Hepatocyte (in vitro differentiated cells): ENCODE measurements around the gene NOS1AP. TPM values are rescaled to one million over a fixed set of nuclear protein-coding genes. Genes with fewer than 3 reads are reported as not detected.

Source experiments
- DNase-seq: peaks from one replicate; pipeline ENCODE4 v3.0.0-alpha.2; 2016; ENCODE audit warnings: low spot score
- H2AFZ ChIP-seq: fragments of 200-600 bp; sonication (generic); 2 replicates; pipeline ENCODE4 v1.6.0; 2016; ENCODE audit warnings: antibody characterized with exemption, mild to moderate bottlenecking
- H3K27ac ChIP-seq: fragments of 200-600 bp; sonication (generic); 2 replicates; pipeline ENCODE4 v1.5.1; 2016; ENCODE audit warnings: mild to moderate bottlenecking
- H3K27me3 ChIP-seq: fragments of 200-600 bp; sonication (generic); 2 replicates; pipeline ENCODE4 v1.6.1; 2016
- H3K36me3 ChIP-seq: fragments of 200-600 bp; sonication (generic); replicated peaks from 2 replicates; pipeline ENCODE4 v1.5.1; 2016; ENCODE audit warnings: low read depth; ENCODE audit not compliant: insufficient read depth
- H3K4me1 ChIP-seq: fragments of 200-600 bp; sonication (generic); 2 replicates; pipeline ENCODE4 v1.5.1; 2016; ENCODE audit warnings: mild to moderate bottlenecking, moderate library complexity; ENCODE audit not compliant: insufficient read depth
- H3K4me2 ChIP-seq: fragments of 200-600 bp; sonication (generic); 2 replicates; pipeline ENCODE4 v1.6.0; 2016
- H3K4me3 ChIP-seq: fragments of 200-600 bp; sonication (generic); 2 replicates; pipeline ENCODE4 v1.5.1; 2016; ENCODE audit warnings: mild to moderate bottlenecking
- H3K79me2 ChIP-seq: fragments of 200-600 bp; sonication (generic); 2 replicates; pipeline ENCODE4 v1.6.0; 2017; ENCODE audit warnings: mild to moderate bottlenecking
- H3K9me2 ChIP-seq: fragments of 200-600 bp; sonication (generic); replicated peaks from 2 replicates; pipeline ENCODE4 v1.6.0; 2017; ENCODE audit warnings: mild to moderate bottlenecking; ENCODE audit not compliant: insufficient read depth
- H3K9me3 ChIP-seq: fragments of 200-600 bp; sonication (generic); 2 replicates; pipeline ENCODE4 v1.5.1; 2016; ENCODE audit warnings: low read depth, mild to moderate bottlenecking
- H4K20me1 ChIP-seq: fragments of 200-600 bp; sonication (generic); 2 replicates; pipeline ENCODE4 v1.6.0; 2016; ENCODE audit warnings: mild to moderate bottlenecking; ENCODE audit not compliant: insufficient read depth, poor library complexity, severe bottlenecking
- EZH2 ChIP-seq: fragments of 200-600 bp; sonication (generic); IDR thresholded peaks from 2 replicates; pipeline ENCODE4 v1.6.1; 2016; ENCODE audit warnings: antibody characterized with exemption, mild to moderate bottlenecking, borderline replicate concordance
- EZH2phosphoT487 ChIP-seq: fragments of 200-600 bp; sonication (generic); IDR thresholded peaks from one replicate; pipeline ENCODE4 v1.6.1; 2018; ENCODE audit warnings: antibody characterized with exemption, mild to moderate bottlenecking, low read depth, moderate library complexity; ENCODE audit not compliant: unreplicated experiment, severe bottlenecking
- WGBS: methylation state at CpG from one replicate; pipeline ENCODE4 v1.1.6; 2016; ENCODE audit warnings: low lambda C conversion rate; ENCODE audit errors: missing lambda C conversion rate; 5-methylcytosine and 5-hydroxymethylcytosine counted together
- polyA plus RNA-seq: library from polyadenylated mRNA; unstranded; fragments of >200 nt; fragmentation: Nextera tagmentation; extraction: Ambion mirVana; gene quantifications from 2 replicates; pipeline ENCODE4 v1.2.1, GENCODE V29; 2016
- total RNA-seq: library from RNA; depleted of rRNA; stranded (reverse); fragments of >200 nt; gene quantifications from 2 replicates; pipeline ENCODE4 v1.2.3, GENCODE V29; 2014
- TF ChIP-seq, protein P1 (sequence below): fragments of 200-600 bp; sonication (generic); IDR thresholded peaks from 2 replicates; pipeline ENCODE4 v1.5.1; 2016; ENCODE audit warnings: antibody characterized with exemption, mild to moderate bottlenecking; ENCODE audit not compliant: poor library complexity

NOS1AP gene
- total and polyA plus RNA-seq, 2 experiments from 2014 or later: 0.97 to 4.4 TPM

DNA sequence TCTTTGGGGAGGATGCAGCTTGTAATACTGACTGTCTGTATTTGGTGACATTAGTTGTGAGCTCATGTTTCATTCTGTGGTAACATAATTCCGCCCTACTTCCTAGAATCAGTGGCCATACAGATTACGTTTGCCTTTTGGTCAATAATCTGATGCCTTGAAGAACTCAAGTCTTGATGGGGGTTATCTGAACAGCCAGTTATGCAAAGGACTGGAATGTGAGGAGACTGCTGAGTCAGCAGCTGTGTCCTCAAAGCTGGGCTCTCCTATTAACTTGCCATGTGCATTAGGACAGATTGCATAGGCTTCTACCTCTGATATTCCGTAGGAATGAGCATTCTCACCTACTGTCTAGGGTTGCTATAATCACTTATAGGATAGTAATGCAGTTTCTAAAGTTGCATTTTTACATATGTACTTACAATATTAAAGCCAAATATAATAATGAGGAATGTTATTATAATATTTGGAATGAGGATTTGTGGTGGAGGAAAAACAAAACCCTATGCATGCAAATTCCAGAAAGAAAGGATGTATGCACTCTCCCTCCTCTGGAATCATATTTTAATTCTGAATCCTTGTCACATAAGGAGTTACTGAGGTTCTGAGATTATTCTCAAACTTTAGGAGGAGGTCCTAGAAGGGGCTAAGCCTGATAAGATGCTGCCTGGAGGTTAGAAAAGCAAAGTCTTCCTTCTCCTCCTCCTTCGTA lies 116.0 kb downstream of the NOS1AP start:
- Histone ChIP-seq H3K27ac (no peak overlapping the region), H2AFZ (no peak overlapping the region), H3K9me3 (no peaks in the 10 kb centered on the region), H3K27me3 (no peaks in the 10 kb centered on the region), H3K4me2 (no peak overlapping the region), H3K36me3 (no peaks in the 10 kb centered on the region), H3K9me2 (no peaks in the 10 kb centered on the region), H3K4me3 (no peak overlapping the region), H4K20me1 (no peaks in the 10 kb centered on the region), H3K4me1 (no peaks in the 10 kb centered on the region), H3K79me2 (peaks cover 3% of the 10 kb centered on the region)
- peak; percentile 37 for DNase-seq
- TF ChIP-seq EZH2phosphoT487 (no peak), EZH2 (no peak)
- WGBS: 53% methylated on average over 4 of the region's 4 CpGs

DNA sequence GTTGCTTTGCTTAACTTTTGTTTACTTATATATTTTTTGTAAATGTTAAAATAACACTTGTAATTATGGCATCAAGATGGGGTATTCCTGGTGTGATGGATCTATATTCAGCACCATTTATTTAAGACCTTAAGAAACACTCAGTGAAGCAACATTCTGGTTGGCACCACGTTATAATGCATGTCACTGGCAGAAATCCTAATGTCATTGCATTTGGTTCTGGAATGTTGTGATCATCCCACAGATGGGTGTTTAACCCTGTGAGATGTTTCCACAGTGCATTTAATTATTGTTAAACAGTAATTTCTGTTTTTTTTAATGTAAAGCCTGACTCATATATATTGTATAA lies 116.5 kb downstream of the NOS1AP start:
- H3K79me2 ChIP-seq: peaks cover 3% of the 10 kb centered on the region
- WGBS: 49% methylated on average over 1 of the region's 1 CpG
- H4K20me1 ChIP-seq: no peaks in the 10 kb centered on the region
- H3K36me3 ChIP-seq: no peaks in the 10 kb centered on the region
- H3K4me2 ChIP-seq: no peak overlapping the region
- no peak overlapping the region for H3K4me3 ChIP-seq
- no peaks in the 10 kb centered on the region for H3K27me3 ChIP-seq
- no peaks in the 10 kb centered on the region for H3K9me2 ChIP-seq
- H2AFZ ChIP-seq: no peak overlapping the region
- no peak overlapping the region for H3K27ac ChIP-seq
- peaks cover 2% of the 10 kb centered on the region for H3K4me1 ChIP-seq
- no peak for TF ChIP-seq EZH2
- no peak for TF ChIP-seq EZH2phosphoT487
- TF ChIP-seq, protein P1, sequence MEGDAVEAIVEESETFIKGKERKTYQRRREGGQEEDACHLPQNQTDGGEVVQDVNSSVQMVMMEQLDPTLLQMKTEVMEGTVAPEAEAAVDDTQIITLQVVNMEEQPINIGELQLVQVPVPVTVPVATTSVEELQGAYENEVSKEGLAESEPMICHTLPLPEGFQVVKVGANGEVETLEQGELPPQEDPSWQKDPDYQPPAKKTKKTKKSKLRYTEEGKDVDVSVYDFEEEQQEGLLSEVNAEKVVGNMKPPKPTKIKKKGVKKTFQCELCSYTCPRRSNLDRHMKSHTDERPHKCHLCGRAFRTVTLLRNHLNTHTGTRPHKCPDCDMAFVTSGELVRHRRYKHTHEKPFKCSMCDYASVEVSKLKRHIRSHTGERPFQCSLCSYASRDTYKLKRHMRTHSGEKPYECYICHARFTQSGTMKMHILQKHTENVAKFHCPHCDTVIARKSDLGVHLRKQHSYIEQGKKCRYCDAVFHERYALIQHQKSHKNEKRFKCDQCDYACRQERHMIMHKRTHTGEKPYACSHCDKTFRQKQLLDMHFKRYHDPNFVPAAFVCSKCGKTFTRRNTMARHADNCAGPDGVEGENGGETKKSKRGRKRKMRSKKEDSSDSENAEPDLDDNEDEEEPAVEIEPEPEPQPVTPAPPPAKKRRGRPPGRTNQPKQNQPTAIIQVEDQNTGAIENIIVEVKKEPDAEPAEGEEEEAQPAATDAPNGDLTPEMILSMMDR: no peak
- H3K9me3 ChIP-seq: no peaks in the 10 kb centered on the region
- DNase-seq: no peak

DNA sequence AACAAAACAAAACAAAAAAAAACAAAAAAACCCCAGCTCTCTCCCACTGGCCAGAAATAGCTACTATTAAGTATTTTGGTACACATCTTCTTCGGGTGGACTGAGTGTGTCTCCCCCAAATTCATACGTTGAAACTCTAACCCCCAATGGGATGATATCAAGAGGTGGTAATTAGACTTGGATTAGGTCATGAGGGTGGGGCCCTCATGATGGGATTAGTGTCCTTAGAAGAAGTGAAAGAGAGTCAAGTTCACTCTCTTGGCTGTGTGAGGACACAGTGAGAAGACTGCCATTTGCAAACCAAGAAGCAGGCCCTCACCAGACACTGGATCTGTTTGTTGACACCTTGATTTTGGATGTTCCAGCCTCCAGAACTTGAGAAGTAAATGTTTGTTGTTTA lies 116.9 kb downstream of the NOS1AP start:
- H3K4me1 ChIP-seq: peaks cover 6% of the 10 kb centered on the region
- no peak for DNase-seq
- H3K79me2 ChIP-seq: no peaks in the 10 kb centered on the region
- H4K20me1 ChIP-seq: no peaks in the 10 kb centered on the region
- H3K27me3 ChIP-seq: no peaks in the 10 kb centered on the region
- no peaks in the 10 kb centered on the region for H3K9me2 ChIP-seq
- H3K4me3 ChIP-seq: no peak overlapping the region
- TF ChIP-seq, protein P1: no peak
- TF ChIP-seq EZH2 (no peak), EZH2phosphoT487 (no peak)
- no peak overlapping the region for H3K4me2 ChIP-seq
- 59% methylated on average over 2 of the region's 2 CpGs for WGBS
- no peak overlapping the region for H2AFZ ChIP-seq
- no peaks in the 10 kb centered on the region for H3K9me3 ChIP-seq
- no peak overlapping the region for H3K27ac ChIP-seq
- no peaks in the 10 kb centered on the region for H3K36me3 ChIP-seq

DNA sequence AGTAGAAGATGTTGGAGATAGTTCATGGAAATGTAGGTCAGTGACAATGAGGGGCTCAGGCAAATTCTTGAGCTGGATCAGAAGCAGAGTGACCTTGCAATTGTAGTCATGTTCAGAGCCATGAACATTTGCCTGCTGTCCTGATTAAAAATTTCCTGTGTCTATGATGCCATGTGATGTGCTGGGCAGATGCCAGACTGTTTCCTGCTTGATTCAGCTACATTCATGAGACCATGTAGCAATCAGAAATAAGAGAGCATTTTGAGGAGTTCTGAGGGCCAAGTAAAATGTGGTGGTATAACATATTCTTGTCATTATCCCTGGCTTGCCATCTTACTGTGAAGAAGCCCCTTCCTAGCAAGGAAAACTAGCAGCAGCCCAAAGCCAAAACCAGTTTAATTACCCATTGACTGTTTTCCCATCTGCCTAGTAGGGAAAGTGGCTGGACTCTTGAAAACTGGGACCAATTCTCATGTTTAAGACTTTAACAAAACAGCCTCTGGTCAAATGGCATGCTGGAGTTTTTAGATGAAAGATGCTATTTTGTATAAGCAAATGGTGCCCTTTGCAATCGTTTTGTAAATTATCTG lies 118.3 kb downstream of the NOS1AP start:
- Histone ChIP-seq H3K79me2 (no peaks in the 10 kb centered on the region), H3K9me2 (no peaks in the 10 kb centered on the region), H3K27me3 (no peaks in the 10 kb centered on the region), H3K4me1 (peaks cover 19% of the 10 kb centered on the region), H3K27ac (no peak overlapping the region), H3K9me3 (no peaks in the 10 kb centered on the region), H3K4me3 (no peak overlapping the region), H2AFZ (no peak overlapping the region), H4K20me1 (no peaks in the 10 kb centered on the region), H3K36me3 (no peaks in the 10 kb centered on the region), H3K4me2 (no peak overlapping the region)
- WGBS: 93% methylated on average over 1 of the region's 1 CpG
- DNase-seq: no peak
- no peak for TF ChIP-seq EZH2phosphoT487
- TF ChIP-seq, protein P1: no peak
- no peak for TF ChIP-seq EZH2
